Measurements from ENCODE around the gene NISCH. TPM values are rescaled to one million over a fixed set of nuclear protein-coding genes. Genes with fewer than 3 reads are reported as not detected.

The NISCH gene
- total RNA-seq, 1 experiment from 2014 or later, result 60.4 TPM

DNA sequence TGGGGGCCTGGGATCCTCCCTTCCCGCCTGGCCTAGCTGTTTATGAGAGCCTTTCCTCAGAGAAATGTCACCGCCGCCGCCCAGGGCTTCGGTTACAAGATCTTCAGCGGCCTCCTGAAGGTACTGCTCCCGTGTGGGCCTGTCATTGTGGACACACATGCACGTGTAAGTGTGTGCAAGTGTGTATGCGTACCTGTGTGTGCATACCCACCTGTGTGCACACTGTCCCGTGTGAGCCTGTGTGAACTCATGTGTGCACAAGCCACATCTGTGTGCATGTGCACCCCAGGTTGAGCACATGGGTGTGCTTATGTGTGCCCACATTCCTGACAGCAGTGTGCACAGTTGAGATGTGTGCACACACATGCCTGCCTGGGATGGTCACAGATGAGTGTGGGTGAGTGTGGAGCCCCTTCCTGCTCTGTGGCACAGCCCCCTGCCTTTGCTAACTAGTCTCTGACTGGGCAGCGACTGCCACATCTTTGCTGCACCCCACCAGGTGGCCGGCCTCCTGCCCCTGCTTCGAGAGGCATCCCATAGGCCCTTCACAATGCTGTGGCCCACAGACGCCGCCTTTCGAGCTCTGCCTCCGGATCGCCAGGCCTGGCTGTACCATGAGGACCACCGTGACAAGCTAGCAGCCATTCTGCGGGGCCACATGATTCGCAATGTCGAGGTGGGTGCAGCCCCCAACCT is 64.2 kb downstream of the NISCH start:
- ATAC-seq (no peak), DNase-seq (no peak)
- CTCF ChIA-PET, result no interaction called here
- Histone ChIP-seq H3K9me3 (ENCODE audit: low read length) (no peaks in the 10 kb centered on the region), H2AFZ (ENCODE audit: low read length) (no peak overlapping the region), H3K27me3 (ENCODE audit: low read length) (no peaks in the 10 kb centered on the region), H3K4me1 (ENCODE audit: insufficient read depth, low read length) (no peaks in the 10 kb centered on the region), H3K9ac (ENCODE audit: low read length) (no peak overlapping the region), H3K27ac (ENCODE audit: low read length) (no peak overlapping the region), H3K4me2 (ENCODE audit: low read length) (no peak overlapping the region), H3K9me2 (replicated peaks; ENCODE audit: low read length) (no peaks in the 10 kb centered on the region), H3F3A (ENCODE audit: low read length, unreplicated experiment) (no peaks in the 10 kb centered on the region), H3K4me3 (ENCODE audit: low read length) (no peak overlapping the region), H4K20me1 (ENCODE audit: low read length) (no peaks in the 10 kb centered on the region), H3K36me3 (ENCODE audit: low read depth, low read length) (peaks cover 5% of the 10 kb centered on the region; the same call in 1 of the 2 replicates), H3K79me2 (ENCODE audit: low read length) (no peaks in the 10 kb centered on the region)
- TF ChIP-seq EZH2 (IDR thresholded peaks at IDR 0.05; ENCODE audit: low read length, unreplicated experiment), result no peak
- TF ChIP-seq EZH2phosphoT487 (IDR thresholded peaks at IDR 0.05; ENCODE audit: borderline replicate concordance, low read length), result no peak
- POLR2A ChIA-PET (ENCODE audit: unreplicated experiment), result no interaction called here
- no TSS peak for BruUV-seq (replicated peaks)
- intact Hi-C loops (cut with micrococcal nuclease), result no loop called here

DNA sequence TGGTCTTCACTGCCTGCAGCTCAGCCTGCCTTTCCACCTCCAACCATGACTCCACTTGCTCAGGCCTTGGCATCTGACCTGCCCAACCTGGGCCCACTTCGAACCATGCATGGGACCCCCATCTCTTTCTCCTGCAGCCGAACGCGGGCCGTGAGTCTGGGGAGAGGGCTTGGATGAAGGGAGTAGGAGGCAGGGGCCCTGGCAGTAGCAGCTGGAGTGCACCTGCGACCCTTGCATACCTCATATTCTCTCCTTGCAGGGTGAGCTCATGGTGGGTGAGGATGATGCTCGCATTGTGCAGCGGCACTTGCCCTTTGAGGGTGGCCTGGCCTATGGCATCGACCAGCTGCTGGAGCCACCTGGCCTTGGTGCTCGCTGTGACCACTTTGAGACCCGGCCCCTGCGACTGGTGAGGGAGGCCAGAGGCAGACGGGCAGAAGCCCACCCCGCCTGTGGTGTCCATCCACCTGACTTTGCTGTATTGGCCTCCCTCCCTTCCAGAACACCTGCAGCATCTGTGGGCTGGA is 64.8 kb downstream of the NISCH start:
- H3K4me2 ChIP-seq (ENCODE audit: low read length), result no peak overlapping the region
- no peaks in the 10 kb centered on the region for H3K79me2 ChIP-seq (ENCODE audit: low read length)
- H3F3A ChIP-seq (ENCODE audit: low read length, unreplicated experiment), result no peaks in the 10 kb centered on the region
- no peaks in the 10 kb centered on the region for H3K27me3 ChIP-seq (ENCODE audit: low read length)
- DNase-seq (no peak), ATAC-seq (no peak)
- no peak overlapping the region for H3K9ac ChIP-seq (ENCODE audit: low read length)
- BruUV-seq (replicated peaks), result no TSS peak
- no peaks in the 10 kb centered on the region for H4K20me1 ChIP-seq (ENCODE audit: low read length)
- H3K36me3 ChIP-seq (ENCODE audit: low read depth, low read length), result peaks cover 5% of the 10 kb centered on the region; the same call in 1 of the 2 replicates
- TF ChIP-seq EZH2phosphoT487 (IDR thresholded peaks at IDR 0.05; ENCODE audit: borderline replicate concordance, low read length) (no peak), EZH2 (IDR thresholded peaks at IDR 0.05; ENCODE audit: low read length, unreplicated experiment) (no peak)
- TF ChIP-seq, protein P1, sequence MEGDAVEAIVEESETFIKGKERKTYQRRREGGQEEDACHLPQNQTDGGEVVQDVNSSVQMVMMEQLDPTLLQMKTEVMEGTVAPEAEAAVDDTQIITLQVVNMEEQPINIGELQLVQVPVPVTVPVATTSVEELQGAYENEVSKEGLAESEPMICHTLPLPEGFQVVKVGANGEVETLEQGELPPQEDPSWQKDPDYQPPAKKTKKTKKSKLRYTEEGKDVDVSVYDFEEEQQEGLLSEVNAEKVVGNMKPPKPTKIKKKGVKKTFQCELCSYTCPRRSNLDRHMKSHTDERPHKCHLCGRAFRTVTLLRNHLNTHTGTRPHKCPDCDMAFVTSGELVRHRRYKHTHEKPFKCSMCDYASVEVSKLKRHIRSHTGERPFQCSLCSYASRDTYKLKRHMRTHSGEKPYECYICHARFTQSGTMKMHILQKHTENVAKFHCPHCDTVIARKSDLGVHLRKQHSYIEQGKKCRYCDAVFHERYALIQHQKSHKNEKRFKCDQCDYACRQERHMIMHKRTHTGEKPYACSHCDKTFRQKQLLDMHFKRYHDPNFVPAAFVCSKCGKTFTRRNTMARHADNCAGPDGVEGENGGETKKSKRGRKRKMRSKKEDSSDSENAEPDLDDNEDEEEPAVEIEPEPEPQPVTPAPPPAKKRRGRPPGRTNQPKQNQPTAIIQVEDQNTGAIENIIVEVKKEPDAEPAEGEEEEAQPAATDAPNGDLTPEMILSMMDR (conservative IDR thresholded peaks at IDR 0.05; ENCODE audit: low read depth, low read length), result no peak
- H3K4me3 ChIP-seq (ENCODE audit: low read length), result no peak overlapping the region
- intact Hi-C loops (cut with micrococcal nuclease), result no loop called here
- H3K4me1 ChIP-seq (ENCODE audit: insufficient read depth, low read length), result no peaks in the 10 kb centered on the region
- CTCF ChIA-PET, result no interaction called here
- H3K9me2 ChIP-seq (replicated peaks; ENCODE audit: low read length), result no peaks in the 10 kb centered on the region
- no peak overlapping the region for H2AFZ ChIP-seq (ENCODE audit: low read length)
- POLR2A ChIA-PET (ENCODE audit: unreplicated experiment), result no interaction called here
- H3K27ac ChIP-seq (ENCODE audit: low read length), result no peak overlapping the region
- no peaks in the 10 kb centered on the region for H3K9me3 ChIP-seq (ENCODE audit: low read length)

DNA sequence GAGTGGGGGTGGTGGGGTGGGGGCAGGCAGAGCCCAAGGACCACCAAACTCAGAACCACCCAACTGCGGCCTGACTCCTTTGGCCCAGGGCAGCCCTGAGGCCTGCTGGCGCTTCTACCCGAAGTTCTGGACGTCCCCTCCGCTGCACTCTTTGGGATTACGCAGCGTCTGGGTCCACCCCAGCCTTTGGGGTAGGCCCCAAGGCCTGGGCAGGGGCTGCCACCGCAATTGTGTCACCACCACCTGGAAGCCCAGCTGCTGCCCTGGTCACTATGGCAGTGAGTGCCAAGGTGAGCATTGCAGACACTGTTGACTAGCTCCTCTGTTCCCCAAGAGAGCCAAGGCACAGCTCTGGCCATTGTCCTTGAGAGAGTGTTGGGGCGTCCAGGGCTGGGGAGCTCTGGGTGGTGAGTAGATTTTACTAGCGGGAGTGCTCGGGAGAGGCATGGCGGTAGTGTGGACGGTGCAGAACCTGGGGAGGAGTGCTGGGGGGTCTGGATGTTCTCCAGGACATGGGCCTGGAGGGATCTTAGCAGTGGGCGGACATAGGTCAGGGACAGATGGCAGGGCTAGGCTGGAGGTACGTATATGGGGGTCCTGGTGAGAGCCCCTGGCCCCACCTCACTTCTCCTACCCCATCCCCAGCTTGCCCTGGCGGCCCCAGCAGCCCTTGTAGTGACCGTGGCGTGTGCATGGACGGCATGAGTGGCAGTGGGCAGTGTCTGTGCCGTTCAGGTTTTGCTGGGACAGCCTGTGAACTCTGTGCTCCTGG is 65.5 kb downstream of the NISCH start:
- H3K4me1 ChIP-seq (ENCODE audit: insufficient read depth, low read length), result no peaks in the 10 kb centered on the region
- TF ChIP-seq EZH2phosphoT487 (IDR thresholded peaks at IDR 0.05; ENCODE audit: borderline replicate concordance, low read length), result no peak
- no peak for TF ChIP-seq EZH2 (IDR thresholded peaks at IDR 0.05; ENCODE audit: low read length, unreplicated experiment)
- TF ChIP-seq, protein P1 (conservative IDR thresholded peaks at IDR 0.05; ENCODE audit: low read depth, low read length), result no peak
- ChIA-PET CTCF (no interaction called here), POLR2A (ENCODE audit: unreplicated experiment) (no interaction called here)
- no peaks in the 10 kb centered on the region for H4K20me1 ChIP-seq (ENCODE audit: low read length)
- H3K36me3 ChIP-seq (ENCODE audit: low read depth, low read length), result peaks cover 9% of the 10 kb centered on the region; the same call in 1 of the 2 replicates
- no TSS peak for BruUV-seq (replicated peaks)
- ATAC-seq (no peak), DNase-seq (no peak)
- H3K27ac ChIP-seq (ENCODE audit: low read length), result no peak overlapping the region
- no peaks in the 10 kb centered on the region for H3K9me3 ChIP-seq (ENCODE audit: low read length)
- intact Hi-C loops (cut with micrococcal nuclease), result no loop called here
- no peak overlapping the region for H2AFZ ChIP-seq (ENCODE audit: low read length)
- no peaks in the 10 kb centered on the region for H3F3A ChIP-seq (ENCODE audit: low read length, unreplicated experiment)
- no peaks in the 10 kb centered on the region for H3K27me3 ChIP-seq (ENCODE audit: low read length)
- no peaks in the 10 kb centered on the region for H3K79me2 ChIP-seq (ENCODE audit: low read length)
- H3K4me3 ChIP-seq (ENCODE audit: low read length), result no peak overlapping the region
- no peak overlapping the region for H3K4me2 ChIP-seq (ENCODE audit: low read length)
- H3K9me2 ChIP-seq (replicated peaks; ENCODE audit: low read length), result no peaks in the 10 kb centered on the region
- H3K9ac ChIP-seq (ENCODE audit: low read length), result no peak overlapping the region

All from PC-3 (cell line).